T-helper 2 cell treated with Interferon-gamma antibody and Interleukin-4, amounts not matched to agents 100 ng/mL and 5 ng/mL, for 36 hours (primary cell): Measurements from ENCODE around the gene RFX2. TPM values are rescaled to one million over a fixed set of nuclear protein-coding genes. Genes with fewer than 3 reads are reported as not detected.
"Not testable (repeated sequence)": the region's sequence is repeated elsewhere in the genome, so short reads cannot be mapped to it uniquely, and the experiment has no call there.

Experiments used
- intact Hi-C: fragments of 100-400 bp; cut with micrococcal nuclease; formaldehyde crosslinking; loops from one replicate; pipeline ENCODE4 v1.15.1; 2023
- total RNA-seq: library from RNA; stranded (reverse); gene quantifications from 2 replicates; pipeline ENCODE4 v1.2.3, GENCODE V29; 2022

RFX2 gene
- total RNA-seq = 7.3 and 8.1 TPM in 2 replicates

DNA sequence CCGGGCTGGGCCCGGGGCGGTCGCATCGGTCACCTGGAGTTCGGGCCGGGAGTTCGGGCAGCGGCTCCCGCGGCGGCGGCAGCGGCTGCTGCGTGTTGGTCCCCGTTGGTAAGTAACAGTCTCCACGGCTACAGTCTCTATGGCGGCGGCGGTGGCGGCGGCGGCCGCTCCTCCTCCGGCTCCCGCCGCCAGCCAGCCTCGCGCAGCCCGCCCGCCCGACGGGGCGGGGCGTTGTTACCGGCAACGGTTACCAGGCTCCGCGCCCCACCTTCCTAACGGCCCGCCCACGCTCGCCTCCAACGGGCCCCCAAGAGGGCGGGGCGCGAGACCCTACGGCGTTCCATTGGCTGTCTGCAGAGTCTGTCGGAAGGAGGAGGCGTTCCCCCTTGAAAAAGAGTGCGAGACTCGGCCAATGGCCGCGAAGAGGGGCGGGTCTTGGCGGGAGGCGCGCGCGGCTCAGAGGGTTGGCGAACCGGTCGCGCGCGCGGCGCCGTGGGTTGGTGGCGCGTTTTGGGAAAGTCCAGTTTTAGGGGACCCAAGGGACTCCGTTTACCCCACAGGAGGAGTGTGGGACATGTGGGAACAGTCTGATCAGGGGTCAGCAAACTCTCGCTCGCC lies at the start of gene RFX2:
Gene RFX2 (minus strand): TSS at position 141 of the 618 bp plus-strand sequence. CDS start 63,004 bp downstream, outside the sequence.
- intact Hi-C loops = loop anchor here (5.0 kb wide), 1 partner anchor 43 kb away; no protein-coding TSS in a partner anchor

DNA sequence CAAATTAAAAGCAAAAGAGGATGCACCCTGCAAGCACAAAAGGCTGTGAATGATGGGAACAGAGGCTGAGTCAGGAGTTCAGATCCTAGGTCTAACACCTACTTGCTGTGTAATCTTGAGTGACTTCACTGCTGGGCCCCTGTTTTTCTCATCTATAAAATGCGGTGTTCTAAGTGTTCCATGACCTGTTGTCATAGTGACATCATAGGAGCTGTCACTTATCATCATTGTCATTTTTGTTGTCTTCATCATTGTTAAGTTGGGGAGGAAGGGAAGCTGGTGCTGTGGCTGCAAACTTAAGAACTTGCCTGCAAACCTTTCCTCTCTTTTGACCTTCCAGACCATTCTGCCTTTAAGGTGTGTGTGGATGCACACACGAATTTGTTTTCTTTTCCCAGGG lies 45.7 kb upstream of the RFX2 start:
- intact Hi-C loops = no loop called here

DNA sequence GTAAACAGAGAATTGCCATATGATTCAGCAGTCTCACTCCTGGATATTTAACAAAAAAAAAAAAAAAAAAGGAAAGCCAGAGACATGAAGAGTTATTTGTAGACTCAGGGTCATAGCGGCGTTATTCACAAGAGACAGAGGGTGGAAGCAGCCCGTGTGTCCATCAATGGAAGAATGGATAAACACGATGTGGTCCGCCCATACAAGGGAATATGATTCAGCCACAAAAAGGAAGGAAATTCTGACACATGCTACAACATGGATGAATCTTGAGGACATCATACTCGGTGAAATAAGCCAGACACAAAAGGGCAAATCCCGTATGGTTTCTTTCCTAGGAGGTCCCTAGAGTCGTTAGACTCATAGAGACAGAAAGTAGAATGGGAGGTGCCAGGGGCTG lies 40.0 kb upstream of the RFX2 start:
- intact Hi-C loops = no loop called here

DNA sequence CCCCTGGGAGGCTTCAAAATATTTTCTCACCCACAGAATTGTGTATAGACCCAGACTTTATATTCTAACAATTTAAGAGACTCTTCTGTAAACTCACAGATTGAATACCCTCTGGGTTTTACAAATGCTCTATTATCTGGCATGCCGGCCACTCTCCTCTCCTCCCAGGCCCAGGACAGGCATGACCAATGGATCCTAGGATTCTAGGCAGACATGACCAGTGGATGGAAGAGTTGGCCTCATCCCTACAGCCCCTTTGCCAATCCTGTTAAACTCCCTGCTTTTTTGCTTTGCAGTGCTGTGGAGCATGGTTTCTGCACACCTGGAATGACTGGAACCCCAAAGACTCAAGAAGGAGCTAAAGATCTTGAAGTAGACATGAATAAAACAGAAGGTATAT lies 30.9 kb upstream of the RFX2 start:
- intact Hi-C loops = no loop called here

DNA sequence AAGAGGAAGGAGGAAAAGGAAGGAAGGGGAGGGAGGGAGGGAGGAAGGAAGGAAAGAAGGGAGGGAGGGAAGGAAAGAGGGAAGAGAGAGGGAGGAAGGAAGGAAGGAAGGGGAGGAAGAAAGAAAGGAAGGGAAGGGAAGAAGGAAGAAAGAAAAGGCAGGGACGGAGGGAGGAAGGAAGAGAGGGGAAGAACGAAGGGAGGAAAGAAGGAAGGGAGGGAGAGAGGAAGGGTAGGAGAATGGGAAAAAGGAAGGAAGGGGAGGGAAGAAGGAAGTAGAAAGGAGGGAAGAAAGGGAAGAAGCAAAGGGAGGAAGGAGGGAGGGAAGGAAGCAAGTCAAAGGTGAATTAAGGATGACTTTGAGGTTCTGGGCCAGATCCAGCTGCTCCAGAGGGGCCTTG lies 28.2 kb upstream of the RFX2 start:
- intact Hi-C loops = no loop called here

DNA sequence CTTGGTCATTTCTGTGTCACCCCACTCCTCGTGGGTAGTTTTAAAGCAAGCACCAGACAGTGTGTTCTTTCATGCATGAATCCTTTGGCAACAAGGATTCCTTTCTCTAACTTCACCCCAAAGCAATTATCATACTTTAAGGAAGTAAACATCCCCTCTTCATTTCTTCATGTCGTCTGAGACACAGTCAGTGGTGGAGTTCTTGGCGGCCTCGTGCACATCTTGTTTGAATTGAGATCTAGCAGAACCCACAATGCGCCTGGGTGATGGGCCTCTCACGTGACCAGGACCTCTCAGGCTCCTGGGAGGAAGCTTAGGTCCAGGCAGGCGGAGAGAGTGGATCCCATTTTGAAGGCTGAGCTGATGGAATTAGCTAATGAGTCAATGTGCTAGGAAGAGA lies 27.8 kb upstream of the RFX2 start:
- intact Hi-C loops = no loop called here

DNA sequence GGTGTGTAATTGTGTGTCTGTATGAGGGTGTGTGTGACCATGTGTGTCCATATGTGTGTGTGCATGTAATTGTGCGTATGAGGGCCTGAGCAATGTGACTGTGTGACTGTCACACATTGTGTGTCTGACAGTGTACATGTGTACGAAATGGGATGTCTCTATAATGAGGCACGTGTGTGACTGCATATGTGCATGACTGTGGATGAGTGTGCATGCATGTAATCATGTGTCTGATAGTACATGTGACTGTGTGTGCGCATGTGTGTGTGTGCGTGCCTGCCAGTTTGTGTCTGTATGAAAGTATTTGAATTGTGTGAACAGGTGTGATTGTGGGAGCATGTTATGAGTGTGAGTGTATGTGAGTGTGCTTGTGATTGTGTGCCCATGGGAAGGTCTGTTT lies 22.9 kb upstream of the RFX2 start:
- intact Hi-C loops = no loop called here

DNA sequence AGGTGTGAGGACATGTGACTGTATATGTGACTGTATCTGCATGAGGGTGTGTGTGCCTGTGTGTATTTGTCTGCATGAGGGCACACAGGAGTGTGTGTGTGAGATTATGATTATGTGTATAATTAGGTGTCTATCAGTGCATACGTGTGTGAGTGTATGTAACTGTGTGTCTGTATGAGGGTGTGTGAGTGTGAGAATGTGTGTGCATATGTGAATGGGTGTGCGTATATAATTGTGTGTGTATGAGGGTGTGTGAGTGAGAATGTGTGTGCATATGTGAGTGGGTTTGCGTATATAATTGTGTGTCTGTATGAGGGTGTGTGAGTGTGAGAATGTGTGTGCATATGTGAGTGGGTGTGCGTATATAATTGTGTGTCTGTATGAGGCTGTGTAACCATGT lies 22.2 kb upstream of the RFX2 start:
- intact Hi-C loops = no loop called here

DNA sequence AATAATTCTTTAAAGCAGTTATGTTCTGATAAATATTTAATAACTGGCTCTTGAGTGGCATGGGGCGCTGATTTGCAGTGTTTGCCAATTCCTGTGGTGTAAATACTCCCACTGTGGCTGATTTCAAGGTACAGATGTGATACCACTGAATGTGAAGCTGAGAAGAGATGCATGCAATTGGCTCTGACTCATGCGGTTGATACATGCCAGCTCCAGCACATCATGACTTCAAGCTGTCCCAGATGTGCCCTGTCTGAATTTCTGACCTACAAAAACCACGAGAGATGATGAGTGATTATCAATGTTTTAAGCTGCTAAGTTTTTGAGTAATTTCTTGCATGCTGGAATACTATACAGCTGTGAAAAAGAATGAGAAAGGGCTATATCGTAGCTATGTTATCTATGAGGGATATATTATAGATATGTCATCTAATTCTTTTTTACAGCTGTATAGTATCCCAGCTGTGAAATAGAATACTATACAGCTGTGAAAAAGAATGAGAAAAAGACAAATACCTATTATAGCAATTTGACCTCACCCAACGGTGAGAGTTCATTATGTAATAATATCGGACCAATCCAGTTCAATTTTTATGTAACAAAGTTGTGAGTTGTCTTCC lies 17.5 kb upstream of the RFX2 start:
- intact Hi-C loops = loop anchor here (5.0 to 10.0 kb wide), 2 partner anchors 143 to 1214 kb away; no protein-coding TSS in a partner anchor

DNA sequence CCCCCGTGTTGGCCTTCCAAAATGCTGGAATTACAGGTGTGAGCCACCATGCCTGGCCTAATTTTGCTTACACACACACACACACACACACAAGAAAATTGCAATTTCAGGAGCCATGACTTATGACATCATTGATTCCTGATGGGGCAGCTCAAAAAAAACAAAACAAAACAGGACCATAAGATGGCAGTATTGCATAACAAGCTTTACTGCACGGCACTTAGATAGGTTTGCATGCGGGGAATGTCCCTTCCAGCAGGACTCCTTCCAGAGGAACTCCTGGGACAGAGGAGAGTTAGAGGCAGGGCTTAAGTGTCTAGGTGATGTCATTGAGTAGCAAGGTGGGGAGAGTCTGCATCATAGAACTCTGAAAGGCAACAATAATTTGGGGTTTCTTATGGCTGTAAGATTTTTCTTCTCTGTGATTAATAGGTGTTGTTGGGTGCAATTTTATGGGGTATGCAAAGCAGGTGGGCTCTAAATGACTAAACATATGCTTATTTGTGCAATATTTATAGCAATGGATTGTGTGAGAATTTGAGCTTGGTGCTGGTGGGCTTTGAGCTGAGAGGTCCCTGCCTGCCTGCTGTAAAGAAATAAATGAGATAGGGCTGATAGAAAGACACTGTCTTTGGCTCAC lies 16.2 kb upstream of the RFX2 start:
- intact Hi-C loops = loop anchor here (5.0 to 10.0 kb wide), 2 partner anchors 142 to 1216 kb away; no protein-coding TSS in a partner anchor

DNA sequence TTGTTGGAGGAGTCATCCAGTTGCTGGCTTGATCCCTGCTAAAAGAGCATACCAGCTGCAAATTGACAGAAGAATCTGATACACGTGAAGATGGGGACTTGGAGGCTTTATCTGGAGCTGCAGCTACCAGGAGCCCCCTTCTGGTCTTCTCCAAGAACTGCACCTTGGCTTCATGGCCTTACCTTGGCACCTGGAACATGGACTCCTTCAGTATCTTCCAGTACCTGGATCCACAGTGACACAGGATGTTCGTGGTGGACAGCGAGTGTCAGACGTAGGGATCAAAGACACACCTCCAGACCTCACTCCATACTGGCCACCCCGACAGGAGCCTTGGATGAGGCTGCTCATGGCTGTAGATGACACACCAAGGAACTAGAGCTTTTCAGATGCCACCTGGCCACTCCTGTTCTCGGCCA lies 15.3 kb upstream of the RFX2 start:
- intact Hi-C loops = loop anchor here (1.0 to 10.0 kb wide), 3 partner anchors 76 to 1217 kb away; no protein-coding TSS in a partner anchor

DNA sequence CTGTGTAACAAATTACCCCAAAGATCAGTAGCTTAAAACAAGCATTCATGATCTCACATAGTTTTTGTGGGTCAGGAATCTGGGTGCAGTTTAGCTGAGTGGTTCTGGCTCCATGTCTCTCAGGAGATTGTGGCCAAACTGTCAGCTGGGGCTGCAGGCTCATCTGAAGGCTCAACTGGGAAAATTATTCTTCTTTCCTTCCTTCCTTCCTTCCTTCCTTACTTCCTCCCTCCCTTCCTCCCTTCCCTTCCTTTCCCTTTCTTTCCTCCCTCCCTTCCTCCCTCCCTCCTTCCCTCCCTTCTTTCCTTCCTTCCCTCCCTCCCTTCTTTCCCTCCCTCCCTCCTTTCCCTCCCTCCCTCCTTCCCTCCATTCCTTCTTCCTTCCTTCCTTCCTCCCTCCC lies 8.7 kb upstream of the RFX2 start:
- intact Hi-C loops = no loop called here

DNA sequence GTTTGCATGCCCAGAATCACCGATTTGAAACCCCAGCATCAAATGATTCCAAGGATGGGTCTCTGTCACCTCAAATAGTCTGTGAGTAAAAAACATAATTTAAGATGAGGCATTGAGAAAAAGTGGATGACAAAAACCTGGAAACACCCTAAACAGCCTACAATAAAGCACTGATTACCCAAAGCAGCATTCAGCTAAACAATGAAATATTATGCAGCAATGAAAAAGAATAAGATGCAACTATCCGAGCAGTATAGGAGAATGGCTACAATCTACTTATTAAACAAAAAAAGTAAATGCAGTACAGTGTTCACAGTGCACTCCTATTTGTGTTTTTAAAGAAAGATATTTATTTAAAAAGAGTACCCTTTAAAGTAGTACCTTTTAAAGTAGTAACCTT lies 7.7 kb upstream of the RFX2 start:
- intact Hi-C loops = no loop called here

DNA sequence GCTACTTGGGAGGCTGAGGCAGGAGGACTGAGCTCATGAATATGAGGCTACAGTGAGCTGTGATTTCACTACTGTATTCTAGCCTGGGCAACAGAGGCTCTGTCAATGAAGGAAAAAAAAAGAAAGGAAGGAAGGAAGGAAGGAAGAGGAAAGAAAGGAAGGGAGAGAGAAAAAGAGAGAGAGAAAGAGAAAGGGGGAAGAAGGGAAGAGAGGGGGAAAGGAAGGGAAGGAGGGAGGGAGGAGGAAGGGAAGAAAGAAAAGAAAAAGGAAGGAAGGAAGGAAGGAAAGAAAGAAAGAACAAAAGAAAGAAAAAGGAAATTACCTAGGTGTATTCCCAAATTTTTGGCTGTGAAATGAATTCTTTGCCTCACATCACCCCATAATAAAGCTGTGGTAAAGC lies 7.2 kb upstream of the RFX2 start:
- intact Hi-C loops = no loop called here

DNA sequence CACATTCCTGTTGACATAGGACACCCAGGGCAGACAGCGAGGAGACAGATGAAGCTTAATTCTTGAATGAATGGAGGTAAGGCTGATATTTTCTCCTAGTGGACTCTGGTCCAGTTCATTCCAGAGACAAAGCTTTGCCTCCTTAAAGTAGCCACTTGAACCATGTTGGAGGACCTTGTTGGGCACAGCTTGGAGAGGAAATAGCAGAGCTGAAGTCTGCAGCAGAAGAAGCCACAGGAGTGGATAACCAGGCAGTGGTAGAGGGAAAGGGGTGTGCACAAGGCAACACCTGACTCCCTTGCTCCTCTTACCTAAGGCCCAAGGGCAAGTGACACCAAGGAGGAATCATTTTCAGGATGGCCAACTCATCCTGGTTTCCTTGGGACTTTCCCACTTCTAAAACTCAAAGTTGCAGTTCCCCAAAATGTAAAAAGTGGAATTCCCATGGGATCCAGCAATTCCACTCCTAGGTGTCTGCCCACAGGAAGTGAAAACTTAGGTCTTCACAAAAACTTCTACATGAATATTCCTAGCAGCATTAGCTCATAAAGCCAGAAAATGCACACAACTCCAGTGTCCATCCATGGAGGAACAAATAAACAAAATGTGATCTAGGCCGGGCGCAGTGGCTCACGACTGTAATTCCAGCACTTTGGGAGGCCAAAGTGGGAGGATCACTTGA lies 6.6 kb upstream of the RFX2 start:
- intact Hi-C loops = no loop called here

DNA sequence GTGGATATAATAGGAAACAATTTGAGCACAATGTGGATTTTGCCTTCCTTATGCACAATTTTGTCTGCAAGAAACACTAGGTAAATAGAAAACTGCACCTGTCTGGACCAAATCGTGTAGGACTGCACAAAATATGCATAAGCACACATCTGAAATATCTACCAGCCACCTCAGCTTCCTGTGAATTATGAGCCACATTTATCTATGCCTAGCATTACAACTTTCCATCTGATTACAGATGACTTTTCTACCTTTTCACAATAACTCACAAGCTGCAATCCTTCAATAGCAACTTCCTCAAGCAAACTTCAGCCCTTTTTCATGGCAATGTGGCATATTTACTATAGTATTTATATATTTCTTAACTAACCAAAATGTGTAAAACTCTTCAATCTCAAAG lies 5.7 kb upstream of the RFX2 start:
- intact Hi-C loops = no loop called here

DNA sequence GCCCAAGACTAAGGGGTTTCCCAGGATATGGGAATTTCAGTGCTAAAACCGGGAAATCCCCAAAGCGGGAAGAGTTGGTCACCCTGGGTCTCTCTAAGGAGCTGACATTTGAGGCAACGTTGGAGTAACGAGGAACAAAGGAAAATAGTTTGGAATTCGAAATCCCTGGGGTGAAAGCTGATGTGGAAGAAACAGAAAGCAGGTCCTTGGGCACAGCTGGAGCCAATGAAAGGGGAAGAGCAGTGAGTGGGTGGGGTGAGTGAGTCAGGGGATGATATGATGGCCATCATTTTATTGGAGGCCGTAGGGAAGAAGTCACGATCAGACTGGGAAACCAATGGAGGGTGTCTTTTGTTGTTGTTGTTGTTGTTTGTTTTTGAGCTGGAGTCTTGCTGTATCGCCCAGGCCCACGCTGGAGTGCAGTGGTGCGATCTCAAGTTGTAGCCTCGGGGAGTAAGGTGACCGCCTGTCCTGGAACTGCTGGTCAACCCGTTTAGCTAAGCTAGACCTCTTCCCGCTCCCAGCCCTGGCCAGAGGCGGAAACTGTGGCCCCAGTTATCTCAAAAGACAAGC lies 3.4 kb upstream of the RFX2 start:
- intact Hi-C loops = loop anchor here (5.0 kb wide), 1 partner anchor 46 kb away; no protein-coding TSS in a partner anchor

DNA sequence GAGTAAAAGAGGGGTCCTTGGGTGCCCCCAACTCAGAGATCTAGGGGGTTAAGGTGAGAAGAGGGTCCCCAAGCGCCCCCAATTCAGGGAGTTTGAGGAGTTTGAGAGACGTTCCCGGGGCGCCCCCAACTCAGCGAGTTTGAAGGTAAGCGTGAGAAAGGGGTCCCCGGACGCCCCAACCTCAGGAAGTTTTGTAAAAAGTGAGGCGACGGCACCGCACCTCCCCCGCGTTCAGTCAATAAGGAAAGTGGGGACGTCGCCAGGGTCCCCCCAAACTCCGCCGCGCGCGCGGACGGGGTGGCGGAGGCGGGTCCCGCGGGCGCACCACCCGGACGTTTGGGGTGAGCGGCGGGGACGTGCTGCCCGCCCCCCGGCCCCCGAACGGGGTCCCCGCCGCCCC lies 353 bp downstream of the RFX2 start:
- intact Hi-C loops = loop anchor here (5.0 kb wide), 1 partner anchor 43 kb away; no protein-coding TSS in a partner anchor

DNA sequence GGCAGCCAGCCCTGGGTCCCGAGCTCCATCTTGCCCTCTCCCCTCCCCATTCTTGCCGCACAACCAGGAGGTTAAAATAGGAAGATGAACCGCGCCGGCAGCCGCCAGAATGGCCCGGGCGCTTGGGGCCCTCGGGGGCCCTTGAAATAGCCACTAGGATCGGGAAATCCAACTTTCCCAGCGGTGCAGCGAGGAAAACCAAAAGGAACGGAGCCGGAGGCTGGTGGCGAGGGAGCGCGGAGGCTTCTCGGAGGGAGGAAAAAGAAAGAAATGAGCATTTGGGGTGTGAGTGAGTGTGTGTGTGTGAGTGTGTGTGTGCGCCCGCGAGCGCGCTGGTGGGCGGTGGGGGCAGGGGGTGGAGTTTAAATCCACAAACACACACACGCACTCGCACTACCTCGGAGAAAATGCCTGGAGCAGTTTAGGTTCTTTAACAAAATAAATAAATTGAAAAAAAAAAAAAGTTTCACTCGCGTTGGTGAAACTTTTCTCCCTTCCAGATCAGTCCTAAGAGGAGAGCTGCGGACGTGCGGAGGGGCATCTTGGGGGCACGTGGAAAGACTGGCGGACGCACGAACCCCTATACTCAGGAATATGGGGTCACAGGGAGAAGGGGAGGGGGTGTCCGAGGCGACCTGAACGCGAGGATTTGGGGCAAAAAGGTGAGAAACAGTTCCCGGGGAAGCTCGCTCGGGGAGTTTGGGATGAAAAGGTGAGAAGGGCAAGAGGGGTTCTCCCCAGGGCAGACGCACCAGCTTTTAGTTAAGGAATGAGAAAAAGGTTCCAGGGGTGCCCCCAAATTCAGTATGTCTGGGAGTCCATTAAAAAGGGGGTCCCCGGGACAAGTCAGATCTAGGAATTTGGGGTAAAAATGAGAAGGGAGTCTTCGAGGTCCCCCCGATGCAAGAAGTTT lies 1.3 kb downstream of the RFX2 start:
- intact Hi-C loops = no loop called here

DNA sequence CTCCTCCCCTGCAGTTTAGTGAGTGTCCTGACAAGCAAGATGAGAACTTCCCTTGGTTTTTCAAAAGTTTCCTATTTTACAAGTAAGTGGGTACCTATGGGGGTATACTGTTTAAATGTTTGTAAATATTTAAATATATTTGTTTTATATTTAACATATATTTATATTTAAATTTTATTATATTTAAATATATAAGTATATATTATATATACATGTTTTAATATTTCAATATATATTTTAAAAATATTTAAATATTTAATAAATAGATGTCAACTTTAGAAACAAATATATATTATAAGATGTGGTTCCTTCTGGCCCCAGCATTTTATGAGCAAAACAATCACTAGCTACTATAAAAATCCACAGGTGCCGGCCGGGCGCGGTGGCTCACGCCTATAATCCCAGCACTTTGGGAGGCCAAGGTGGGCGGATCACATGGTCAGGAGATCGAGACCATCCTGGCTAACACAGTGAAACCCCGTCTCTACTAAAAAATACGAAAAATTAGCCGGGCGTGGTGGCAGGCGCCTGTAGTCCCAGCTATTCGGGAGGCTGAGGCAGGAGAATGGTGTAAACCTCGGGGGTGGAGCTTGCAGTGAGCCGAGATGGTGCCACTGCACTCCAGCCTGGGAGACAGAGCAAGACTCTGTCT lies 3.5 kb downstream of the RFX2 start:
- intact Hi-C loops = not testable (repeated sequence)
